SK-N-SH (cell line): ENCODE results near the gene WNT3. TPM values are rescaled to one million over a fixed set of nuclear protein-coding genes. Genes with fewer than 3 reads are reported as not detected.

ENCODE experiments used
- CTCF ChIA-PET: fragments of 300-600, 350-600 bp; formaldehyde crosslinking; extraction: SDS; loops from one replicate; lab custom pipeline; 2021; lab: Yijun Ruan, JAX
- POLR2A ChIA-PET: fragments of 350-600 bp; sonication (Branson Sonifier 250); formaldehyde crosslinking; extraction: SDS; loops from one replicate; lab custom pipeline; 2020; ENCODE audit warnings: antibody characterized with exemption, inconsistent platforms; lab: Yijun Ruan, JAX
- DNase-seq: peaks from one replicate; pipeline ENCODE4 v3.0.0; 2012
- H2AFZ ChIP-seq: fragments of 200-600 bp; sonication (generic); 2 replicates; pipeline ENCODE4 v1.8.1; 2016; ENCODE audit warnings: antibody characterized with exemption, mild to moderate bottlenecking, low read depth
- H3F3A ChIP-seq: fragments of 200-600 bp; sonication (generic); replicated peaks from 2 replicates; pipeline ENCODE3; 2016; ENCODE audit warnings: antibody characterized with exemption, mild to moderate bottlenecking; ENCODE audit not compliant: insufficient read depth
- H3K27ac ChIP-seq, 2 experiments: fragments of 200-500 bp in 1 of 2; fragments of 200-600 bp in 1 of 2; sonication (Bioruptor generic) in 1 of 2; sonication (generic), shearing (Covaris generic) in 1 of 2; 2 replicates each; pipeline versions ENCODE4 v1.5.1 to v1.6.1; 2014 to 2016; ENCODE audit warnings: low read depth in 2 of 2, inconsistent platforms in 1 of 2, low read length in 1 of 2, mild to moderate bottlenecking in 1 of 2, mixed read lengths in 1 of 2
- H3K27me3 ChIP-seq: fragments of 200-600 bp; sonication (generic), shearing (Covaris generic); 2 replicates; pipeline ENCODE4 v1.6.1; 2016; ENCODE audit warnings: mixed run types; ENCODE audit not compliant: insufficient read depth
- H3K36me3 ChIP-seq, 2 experiments: fragments of 200-500 bp in 1 of 2; fragments of 200-600 bp in 1 of 2; sonication (Bioruptor generic) in 1 of 2; sonication (generic) in 1 of 2; replicated peaks in 1 of 2; 2 replicates each; pipeline versions ENCODE3 to v1.5.1; 2014 to 2016; ENCODE audit warnings: low read length in 1 of 2, mild to moderate bottlenecking in 1 of 2; ENCODE audit not compliant: insufficient read depth in 2 of 2, control insufficient read depth in 1 of 2
- H3K4me1 ChIP-seq, 2 experiments: fragments of 200-500 bp in 1 of 2; fragments of 200-600 bp in 1 of 2; sonication (Bioruptor generic) in 1 of 2; sonication (generic), shearing (Covaris generic) in 1 of 2; 2 replicates each; pipeline versions ENCODE4 v1.5.1 to v1.6.1; 2014 to 2016; ENCODE audit warnings: low read depth in 1 of 2, low read length in 1 of 2, mixed run types in 1 of 2; ENCODE audit not compliant: insufficient read depth in 2 of 2, control insufficient read depth in 1 of 2
- H3K4me2 ChIP-seq: fragments of 200-600 bp; sonication (generic), shearing (Covaris generic); 2 replicates; pipeline ENCODE4 v1.6.1; 2017; ENCODE audit warnings: mixed run types
- H3K4me3 ChIP-seq, 2 experiments: fragments of 200-500 bp in 1 of 2; fragments of 200-600 bp in 1 of 2; sonication (Bioruptor generic) in 1 of 2; sonication (generic), shearing (Covaris generic) in 1 of 2; 2 replicates each; pipeline versions ENCODE4 v1.5.1 to v1.8.1; 2014 to 2016; ENCODE audit warnings: low read depth in 2 of 2, inconsistent platforms in 1 of 2, low read length in 1 of 2, mild to moderate bottlenecking in 1 of 2, mixed read lengths in 1 of 2, moderate library complexity in 1 of 2
- H3K79me2 ChIP-seq: fragments of 200-600 bp; sonication (generic); 2 replicates; pipeline ENCODE4 v1.8.1; 2017; ENCODE audit warnings: mild to moderate bottlenecking; ENCODE audit not compliant: insufficient read depth
- H3K9ac ChIP-seq: fragments of 200-600 bp; sonication (generic); 2 replicates; pipeline ENCODE4 v1.6.1; 2017; ENCODE audit warnings: mixed run types
- H3K9me2 ChIP-seq: fragments of 200-600 bp; sonication (generic); 2 replicates; pipeline ENCODE4 v1.6.1; 2017; ENCODE audit warnings: mixed run types
- H3K9me3 ChIP-seq: fragments of 200-600 bp; sonication (generic); 2 replicates; pipeline ENCODE4 v1.6.1; 2017; ENCODE audit warnings: mixed run types, mild to moderate bottlenecking, moderate library complexity
- H4K20me1 ChIP-seq: fragments of 200-600 bp; sonication (generic); 2 replicates; pipeline ENCODE4 v1.6.1; 2017; ENCODE audit warnings: mild to moderate bottlenecking, mixed run types; ENCODE audit not compliant: insufficient read depth
- CTCF ChIP-seq: fragments of 200-600 bp; sonication (generic); IDR thresholded peaks from 2 replicates; pipeline ENCODE4 v1.6.1; 2017; ENCODE audit warnings: antibody characterized with exemption, mild to moderate bottlenecking, moderate library complexity
- EP300 ChIP-seq, 2 experiments: IDR thresholded peaks; 2 replicates each; pipeline versions ENCODE4 v1.4.0 to v1.6.1; 2012; ENCODE audit warnings: borderline replicate concordance in 1 of 2, low read depth in 1 of 2, low read length in 1 of 2
- FOSL2 ChIP-seq: IDR thresholded peaks from 2 replicates; pipeline ENCODE4 v1.4.0; 2012; ENCODE audit warnings: low read depth, mild to moderate bottlenecking, moderate library complexity, borderline replicate concordance
- FOXM1 ChIP-seq: IDR thresholded peaks from 2 replicates; pipeline ENCODE4 v1.4.0; 2012; ENCODE audit warnings: low read depth, mild to moderate bottlenecking
- GATA2 ChIP-seq: sonication (generic); formaldehyde crosslinking; IDR thresholded peaks from 2 replicates; pipeline ENCODE4 v1.5.0; 2020; ENCODE audit warnings: mild to moderate bottlenecking, missing genetic modification reagents
- JUND ChIP-seq: IDR thresholded peaks from 2 replicates; pipeline ENCODE4 v1.4.0; 2012
- MEF2A ChIP-seq: IDR thresholded peaks from 2 replicates; pipeline ENCODE4 v1.4.0; 2012; ENCODE audit warnings: low read depth, borderline replicate concordance
- MXI1 ChIP-seq: IDR thresholded peaks from 2 replicates; pipeline ENCODE4 v1.6.1; 2012; ENCODE audit warnings: mild to moderate bottlenecking, low read depth, low read length, improper control_type of control experiment
- NFIC ChIP-seq: IDR thresholded peaks from 2 replicates; pipeline ENCODE4 v1.4.0; 2012; ENCODE audit warnings: borderline replicate concordance
- NRF1 ChIP-seq: IDR thresholded peaks from 2 replicates; pipeline ENCODE4 v1.6.1; 2012; ENCODE audit warnings: low read depth, mild to moderate bottlenecking, low read length
- RAD21 ChIP-seq: IDR thresholded peaks from 2 replicates; pipeline ENCODE4 v1.6.1; 2012; ENCODE audit warnings: mild to moderate bottlenecking, low read length
- RCOR1 ChIP-seq: fragments of 150-350 bp; IDR thresholded peaks from 2 replicates; pipeline ENCODE4 v1.6.1; 2017; ENCODE audit warnings: antibody characterized with exemption, low read length
- REST ChIP-seq: IDR thresholded peaks from 2 replicates; pipeline ENCODE4 v1.6.1; 2012; ENCODE audit warnings: mild to moderate bottlenecking, low read depth, low read length, moderate library complexity
- RFX5 ChIP-seq: IDR thresholded peaks from 2 replicates; pipeline ENCODE4 v1.6.1; 2012; ENCODE audit warnings: mild to moderate bottlenecking, improper control_type of control experiment, low read length
- RXRA ChIP-seq: IDR thresholded peaks from 2 replicates; pipeline ENCODE4 v1.4.0; 2012; ENCODE audit warnings: low read depth, mild to moderate bottlenecking, borderline replicate concordance
- TAF1 ChIP-seq: IDR thresholded peaks from 2 replicates; pipeline ENCODE4 v1.6.1; 2012; ENCODE audit warnings: low read depth, mild to moderate bottlenecking, low read length, moderate library complexity, borderline replicate concordance
- TCF12 ChIP-seq: IDR thresholded peaks from 2 replicates; pipeline ENCODE4 v1.4.0; 2012
- TEAD4 ChIP-seq: IDR thresholded peaks from 2 replicates; pipeline ENCODE4 v1.4.0; 2012; ENCODE audit warnings: mild to moderate bottlenecking, borderline replicate concordance; ENCODE audit not compliant: insufficient read depth
- YY1 ChIP-seq: IDR thresholded peaks from 2 replicates; pipeline ENCODE4 v1.4.0; 2012; ENCODE audit warnings: low read depth, mild to moderate bottlenecking
- WGBS: methylation state at CpG from one replicate; pipeline ENCODE4 v1.1.6; 2017; ENCODE audit warnings: low lambda C conversion rate; 5-methylcytosine and 5-hydroxymethylcytosine counted together
- polyA plus RNA-seq, 3 experiments: library from polyadenylated mRNA; depleted of rRNA; stranded (reverse); fragments of >200 nt; gene quantifications; 2 replicates each; pipeline ENCODE4 v1.2.3, GENCODE V29; 2012
- TF ChIP-seq, protein P1 (sequence below): fragments of 150-350 bp; IDR thresholded peaks from 2 replicates; pipeline ENCODE4 v1.6.1; 2017; ENCODE audit warnings: antibody characterized with exemption, low read length, low read depth, borderline replicate concordance
- TF ChIP-seq, protein P2 (sequence below): IDR thresholded peaks from 2 replicates; pipeline ENCODE4 v1.4.0; 2012; ENCODE audit warnings: low read depth

WNT3 gene
- polyA plus RNA-seq, 1 of the 3 experiments (the other 2 are of a cell fraction), result 5.3 TPM

DNA sequence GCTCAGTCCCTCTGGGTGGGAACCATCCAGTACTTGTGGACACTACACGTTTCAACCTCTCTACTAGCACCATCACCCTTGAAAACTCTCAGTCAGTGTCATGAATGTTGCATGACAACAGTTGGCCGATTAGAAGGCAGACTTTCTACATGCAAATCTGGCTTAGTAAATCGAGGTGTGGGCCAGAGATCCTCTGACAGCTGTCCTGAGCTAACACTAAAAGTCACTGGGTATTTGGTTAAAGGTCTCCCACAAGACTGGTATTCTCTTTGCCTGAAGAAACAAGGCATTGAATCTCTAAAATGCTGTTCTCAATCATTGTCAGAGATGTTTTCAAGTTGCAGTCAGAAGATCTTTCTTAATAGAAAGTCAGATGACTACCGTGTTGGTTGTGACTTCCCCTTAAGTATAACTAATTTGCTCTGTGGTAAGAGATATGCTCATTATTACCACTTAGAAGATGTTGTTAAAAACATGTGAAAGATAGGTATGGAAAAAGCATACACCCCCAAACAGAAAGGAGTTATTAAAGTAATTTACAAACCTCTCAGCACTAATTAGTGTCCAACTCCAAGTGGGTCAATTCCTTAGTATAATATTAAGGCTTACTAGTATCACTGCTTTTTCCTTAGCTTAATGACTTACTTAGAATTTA lies 62.3 kb downstream of the WNT3 start (continued):
- TF ChIP-seq RAD21, result no peak
- TF ChIP-seq, all 33 proteins: peak for 0

DNA sequence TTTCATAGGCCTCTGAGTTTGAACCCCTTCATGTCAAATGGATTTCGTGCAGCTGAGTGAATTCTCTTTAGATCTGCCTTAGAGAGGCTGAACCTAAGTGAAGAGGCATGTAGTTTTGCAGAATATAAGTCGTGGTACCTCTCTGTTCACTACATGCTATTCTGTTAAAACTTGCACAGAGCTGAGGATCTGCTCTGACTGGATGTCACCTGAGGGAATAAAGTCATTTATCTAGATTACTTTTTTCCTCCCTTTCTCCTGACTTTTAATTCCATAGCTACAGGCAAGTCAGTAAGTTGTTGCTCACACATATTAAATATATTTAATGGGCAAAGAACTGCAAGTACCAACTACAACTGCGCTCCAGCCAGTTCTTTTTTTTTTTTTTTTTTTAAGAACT lies 64.7 kb downstream of the WNT3 start:
- no peaks in the 10 kb centered on the region for H3K9me3 ChIP-seq
- H3F3A ChIP-seq, result peaks cover 4% of the 10 kb centered on the region
- no peaks in the 10 kb centered on the region for H3K4me1 ChIP-seq
- no peak overlapping the region for H3K4me2 ChIP-seq
- no peak for TF ChIP-seq TEAD4
- TF ChIP-seq REST, result no peak
- TF ChIP-seq MEF2A, result no peak
- no peak for TF ChIP-seq RFX5
- TF ChIP-seq TCF12, result no peak
- no peak for TF ChIP-seq RXRA
- TF ChIP-seq TAF1, result no peak
- TF ChIP-seq NRF1, result no peak
- TF ChIP-seq MXI1, result no peak
- no peak for TF ChIP-seq JUND
- TF ChIP-seq FOXM1, result no peak
- no peak for TF ChIP-seq EP300 (IDR thresholded peaks at IDR 0.05; ENCODE audit: borderline replicate concordance in 1 of 2, low read depth in 1 of 2, low read length in 1 of 2)
- TF ChIP-seq, all 33 proteins: peak for 0
- POLR2A ChIA-PET, result no interaction called here
- CTCF ChIA-PET, result interaction anchor here (0.7 to 1.3 kb wide), 2 partner anchors 82 to 88 kb away, joined by 3 to 5 read pairs; no protein-coding TSS in a partner anchor
- Histone ChIP-seq H3K4me3 (no peak overlapping the region), H3K27ac (no peak overlapping the region), H2AFZ (no peak overlapping the region), H3K36me3 (peaks cover 25 to 43% of the 10 kb centered on the region in 2 experiments), H3K27me3 (no peaks in the 10 kb centered on the region), H3K9ac (no peak overlapping the region), H3K9me2 (no peaks in the 10 kb centered on the region), H4K20me1 (no peaks in the 10 kb centered on the region), H3K79me2 (no peaks in the 10 kb centered on the region)
- WGBS, result 92% methylated on average over 3 of the region's 3 CpGs
- DNase-seq, result no peak

DNA sequence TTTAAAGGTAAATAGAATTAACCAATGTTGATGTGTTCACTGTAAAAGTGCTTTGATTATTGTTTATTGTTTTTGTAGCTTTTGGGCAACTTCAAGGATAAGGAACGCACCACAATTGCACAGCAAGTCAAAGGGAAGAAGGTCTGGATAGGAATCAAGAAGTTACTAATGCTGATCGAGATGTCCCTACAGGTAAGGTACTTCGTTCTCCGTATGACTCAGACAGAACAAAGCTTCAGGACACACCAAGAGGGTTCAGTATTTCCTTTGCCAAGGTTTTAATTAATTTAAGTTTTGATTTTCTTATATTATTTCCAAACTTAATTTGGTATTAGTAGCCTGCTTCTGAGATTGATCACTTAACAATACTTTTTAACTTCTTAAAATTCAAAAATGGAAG lies 67.1 kb downstream of the WNT3 start:
- no peaks in the 10 kb centered on the region for H4K20me1 ChIP-seq
- H3K79me2 ChIP-seq, result no peaks in the 10 kb centered on the region
- H3F3A ChIP-seq, result peaks cover 4% of the 10 kb centered on the region
- no peak overlapping the region for H3K27ac ChIP-seq
- ChIA-PET POLR2A (no interaction called here), CTCF (interaction anchor here (0.9 to 3.3 kb wide), 3 partner anchors 11 to 84 kb away, joined by 5 to 13 read pairs (median 10); no protein-coding TSS in a partner anchor)
- no peak for DNase-seq
- H2AFZ ChIP-seq, result no peak overlapping the region
- H3K27me3 ChIP-seq, result no peaks in the 10 kb centered on the region
- H3K9me2 ChIP-seq, result no peaks in the 10 kb centered on the region
- no peak overlapping the region for H3K4me2 ChIP-seq
- 92% methylated on average over 4 of the region's 4 CpGs for WGBS
- no peaks in the 10 kb centered on the region for H3K9me3 ChIP-seq
- no peak overlapping the region for H3K9ac ChIP-seq
- peaks cover 20 to 39% of the 10 kb centered on the region in 2 experiments for H3K36me3 ChIP-seq
- H3K4me3 ChIP-seq, result no peak overlapping the region
- H3K4me1 ChIP-seq, result no peaks in the 10 kb centered on the region
- no peak for TF ChIP-seq MEF2A
- TF ChIP-seq TCF12, result no peak
- no peak for TF ChIP-seq CTCF
- no peak for TF ChIP-seq RCOR1
- TF ChIP-seq, protein P1, sequence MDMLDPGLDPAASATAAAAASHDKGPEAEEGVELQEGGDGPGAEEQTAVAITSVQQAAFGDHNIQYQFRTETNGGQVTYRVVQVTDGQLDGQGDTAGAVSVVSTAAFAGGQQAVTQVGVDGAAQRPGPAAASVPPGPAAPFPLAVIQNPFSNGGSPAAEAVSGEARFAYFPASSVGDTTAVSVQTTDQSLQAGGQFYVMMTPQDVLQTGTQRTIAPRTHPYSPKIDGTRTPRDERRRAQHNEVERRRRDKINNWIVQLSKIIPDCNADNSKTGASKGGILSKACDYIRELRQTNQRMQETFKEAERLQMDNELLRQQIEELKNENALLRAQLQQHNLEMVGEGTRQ, result no peak
- no peak for TF ChIP-seq YY1
- TF ChIP-seq NFIC, result no peak
- TF ChIP-seq GATA2 (CRISPR knock-in tag), result no peak
- TF ChIP-seq, protein P2, sequence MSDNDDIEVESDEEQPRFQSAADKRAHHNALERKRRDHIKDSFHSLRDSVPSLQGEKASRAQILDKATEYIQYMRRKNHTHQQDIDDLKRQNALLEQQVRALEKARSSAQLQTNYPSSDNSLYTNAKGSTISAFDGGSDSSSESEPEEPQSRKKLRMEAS, result no peak
- no peak for TF ChIP-seq FOSL2
